DOHH2 (cell line): Measurements from ENCODE around the gene SPAG6.

ENCODE experiments used
- CTCF ChIP-seq: fragments of 200-600 bp; sonication (generic); IDR thresholded peaks from one replicate; pipeline ENCODE4 v1.5.1; 2014; ENCODE audit warnings: antibody characterized with exemption, mild to moderate bottlenecking, low read depth, low read length; ENCODE audit not compliant: poor library complexity, severe bottlenecking
- EZH2phosphoT487 ChIP-seq: fragments of 200-600 bp; sonication (generic); IDR thresholded peaks from 2 replicates; pipeline ENCODE4 v1.6.1; 2017; ENCODE audit warnings: borderline replicate concordance, mild to moderate bottlenecking, antibody characterized with exemption, low read length, moderate library complexity, mixed read lengths

GRCh38 chr10:22372298-22372697 lies 27.0 kb downstream of the SPAG6 start:
- no peak for TF ChIP-seq CTCF
- no peak for TF ChIP-seq EZH2phosphoT487
